Smooth muscle cell of the brain vasculature (primary cell): ENCODE data around the gene NAPEPLD.
"Not testable (repeated sequence)": the region's sequence is repeated elsewhere in the genome, so short reads cannot be mapped to it uniquely, and the experiment has no call there.

Experiments used
- DNase-seq: peaks from one replicate; pipeline ENCODE4 v3.0.0-alpha.2; 2012; ENCODE audit warnings: low read depth, low spot score

The NAPEPLD gene

GRCh38 chr7:103144754-103145153 is 4.1 kb downstream of the NAPEPLD start:
- DNase-seq, result not testable (repeated sequence)

GRCh38 chr7:103143868-103144267 is 5.0 kb downstream of the NAPEPLD start:
- DNase-seq, result no peak

GRCh38 chr7:103142494-103142893 is 6.4 kb downstream of the NAPEPLD start:
- DNase-seq, result no peak

- DNase-seq, result no peak
These were observed 7.0 kb downstream of the NAPEPLD start for GRCh38 chr7:103141753-103142404.

- DNase-seq, result no peak
These were observed 8.2 kb downstream of the NAPEPLD start for GRCh38 chr7:103140685-103141084.

- no peak for DNase-seq
These were observed 8.8 kb downstream of the NAPEPLD start for GRCh38 chr7:103140061-103140460.

GRCh38 chr7:103134836-103135554 is 13.9 kb downstream of the NAPEPLD start:
- DNase-seq, result no peak

GRCh38 chr7:103132995-103133688 is 15.8 kb downstream of the NAPEPLD start:
- DNase-seq, result no peak

- DNase-seq, result no peak
These were observed 17.8 kb downstream of the NAPEPLD start for GRCh38 chr7:103130901-103131624.

GRCh38 chr7:103129702-103130549 is 19.0 kb downstream of the NAPEPLD start:
- DNase-seq, result no peak

GRCh38 chr7:103127006-103127405 is 21.9 kb downstream of the NAPEPLD start:
- DNase-seq, result no peak

- DNase-seq, result no peak
These were observed 24.4 kb downstream of the NAPEPLD start for GRCh38 chr7:103124429-103124979.

GRCh38 chr7:103123529-103123928 is 25.4 kb downstream of the NAPEPLD start:
- no peak for DNase-seq

- DNase-seq, result no peak
These were observed 27.3 kb downstream of the NAPEPLD start for GRCh38 chr7:103121641-103122040.

GRCh38 chr7:103120362-103120761 is 28.5 kb downstream of the NAPEPLD start:
- DNase-seq, result no peak

GRCh38 chr7:103119791-103120291 is 29.1 kb downstream of the NAPEPLD start:
- no peak for DNase-seq

GRCh38 chr7:103117465-103117864 is 31.4 kb downstream of the NAPEPLD start:
- DNase-seq, result no peak

- DNase-seq, result no peak
These were observed 31.9 kb downstream of the NAPEPLD start for GRCh38 chr7:103116991-103117390.

GRCh38 chr7:103116511-103116910 is 32.4 kb downstream of the NAPEPLD start:
- DNase-seq, result no peak

- no peak for DNase-seq
These were observed 33.1 kb downstream of the NAPEPLD start for GRCh38 chr7:103115771-103116170.

GRCh38 chr7:103114576-103115008 is 34.3 kb downstream of the NAPEPLD start:
- DNase-seq, result no peak
